Mucosa of stomach (tissue), 1 donor: Measurements from ENCODE around the gene KIF19.
A peak's percentile ranks its signal among the peaks of the same experiment; 100 is the strongest.
"Not testable (repeated sequence)": the region's sequence is repeated elsewhere in the genome, so short reads cannot be mapped to it uniquely, and the experiment has no call there.

Source experiments
- H3K27me3 ChIP-seq: one replicate; pipeline ENCODE4 v1.7.0; 2013; ENCODE audit warnings: mild to moderate bottlenecking, low read length; ENCODE audit not compliant: control insufficient read depth, insufficient read depth
- H3K36me3 ChIP-seq: one replicate; pipeline ENCODE4 v1.7.0; 2013; ENCODE audit warnings: low read length; ENCODE audit not compliant: control insufficient read depth, insufficient read depth
- H3K4me1 ChIP-seq: one replicate; pipeline ENCODE4 v1.7.0; 2013; ENCODE audit warnings: mild to moderate bottlenecking, low read length; ENCODE audit not compliant: control insufficient read depth, insufficient read depth
- H3K4me3 ChIP-seq: one replicate; pipeline ENCODE4 v1.7.0; 2013; ENCODE audit warnings: low read length
- H3K9ac ChIP-seq: one replicate; pipeline ENCODE4 v1.7.0; 2013; ENCODE audit warnings: mild to moderate bottlenecking, low read length, moderate library complexity
- H3K9me3 ChIP-seq: one replicate; pipeline ENCODE4 v1.7.0; 2013; ENCODE audit warnings: mild to moderate bottlenecking, low read length, moderate library complexity; ENCODE audit not compliant: control insufficient read depth
- donor health status: Pancreatic carcinoma.

Gene KIF19, protein sequence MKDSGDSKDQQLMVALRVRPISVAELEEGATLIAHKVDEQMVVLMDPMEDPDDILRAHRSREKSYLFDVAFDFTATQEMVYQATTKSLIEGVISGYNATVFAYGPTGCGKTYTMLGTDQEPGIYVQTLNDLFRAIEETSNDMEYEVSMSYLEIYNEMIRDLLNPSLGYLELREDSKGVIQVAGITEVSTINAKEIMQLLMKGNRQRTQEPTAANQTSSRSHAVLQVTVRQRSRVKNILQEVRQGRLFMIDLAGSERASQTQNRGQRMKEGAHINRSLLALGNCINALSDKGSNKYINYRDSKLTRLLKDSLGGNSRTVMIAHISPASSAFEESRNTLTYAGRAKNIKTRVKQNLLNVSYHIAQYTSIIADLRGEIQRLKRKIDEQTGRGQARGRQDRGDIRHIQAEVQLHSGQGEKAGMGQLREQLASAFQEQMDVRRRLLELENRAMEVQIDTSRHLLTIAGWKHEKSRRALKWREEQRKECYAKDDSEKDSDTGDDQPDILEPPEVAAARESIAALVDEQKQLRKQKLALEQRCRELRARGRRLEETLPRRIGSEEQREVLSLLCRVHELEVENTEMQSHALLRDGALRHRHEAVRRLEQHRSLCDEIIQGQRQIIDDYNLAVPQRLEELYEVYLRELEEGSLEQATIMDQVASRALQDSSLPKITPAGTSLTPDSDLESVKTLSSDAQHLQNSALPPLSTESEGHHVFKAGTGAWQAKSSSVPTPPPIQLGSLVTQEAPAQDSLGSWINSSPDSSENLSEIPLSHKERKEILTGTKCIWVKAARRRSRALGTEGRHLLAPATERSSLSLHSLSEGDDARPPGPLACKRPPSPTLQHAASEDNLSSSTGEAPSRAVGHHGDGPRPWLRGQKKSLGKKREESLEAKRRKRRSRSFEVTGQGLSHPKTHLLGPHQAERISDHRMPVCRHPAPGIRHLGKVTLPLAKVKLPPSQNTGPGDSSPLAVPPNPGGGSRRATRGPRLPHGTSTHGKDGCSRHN

DNA sequence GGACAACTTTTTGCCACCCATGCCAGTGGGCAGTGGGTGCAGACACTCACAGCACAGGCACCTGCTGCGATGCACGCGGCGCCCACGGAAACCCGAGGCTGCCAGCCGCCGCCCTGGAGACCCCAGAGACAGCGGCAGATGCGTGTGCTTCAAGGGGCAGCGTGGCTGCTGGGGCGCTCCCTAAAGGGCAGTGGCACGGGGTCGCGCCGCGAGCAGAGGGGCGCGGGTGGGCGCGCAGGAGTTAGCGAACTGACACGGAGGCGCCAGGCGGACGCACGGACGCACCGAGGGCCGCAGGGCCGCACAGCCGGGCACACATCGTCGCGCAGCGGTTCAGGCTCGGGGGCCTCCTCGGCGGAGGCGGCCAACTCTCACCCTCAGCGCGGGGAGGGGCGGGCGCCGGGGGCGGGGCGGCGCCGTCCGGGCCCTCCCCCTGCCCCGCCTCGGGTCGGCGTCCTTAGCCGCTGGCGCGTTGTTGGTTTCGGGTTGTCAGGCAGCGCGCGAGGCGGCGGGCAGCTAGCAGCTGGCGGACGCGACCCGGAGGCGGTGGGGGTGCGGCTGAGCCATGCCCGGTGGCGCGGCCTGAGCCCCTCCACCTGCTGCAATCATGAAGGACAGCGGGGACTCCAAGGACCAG is at the start of gene KIF19:
Gene KIF19, plus strand, starts transcription at position 484 of the 637 bp plus-strand sequence. Its CDS starts 124 bp downstream, at position 608.
- H3K4me1 ChIP-seq: peaks cover 8% of the 10 kb centered on the region
- peak within 1 kb of the TSS; percentile 28 for H3K9ac ChIP-seq
- H3K4me3 ChIP-seq: no peak within 1 kb of the TSS
- H3K36me3 ChIP-seq: no peaks in the 10 kb centered on the region
- H3K9me3 ChIP-seq: no peaks in the 10 kb centered on the region
- peaks cover 37% of the 10 kb centered on the region for H3K27me3 ChIP-seq

DNA sequence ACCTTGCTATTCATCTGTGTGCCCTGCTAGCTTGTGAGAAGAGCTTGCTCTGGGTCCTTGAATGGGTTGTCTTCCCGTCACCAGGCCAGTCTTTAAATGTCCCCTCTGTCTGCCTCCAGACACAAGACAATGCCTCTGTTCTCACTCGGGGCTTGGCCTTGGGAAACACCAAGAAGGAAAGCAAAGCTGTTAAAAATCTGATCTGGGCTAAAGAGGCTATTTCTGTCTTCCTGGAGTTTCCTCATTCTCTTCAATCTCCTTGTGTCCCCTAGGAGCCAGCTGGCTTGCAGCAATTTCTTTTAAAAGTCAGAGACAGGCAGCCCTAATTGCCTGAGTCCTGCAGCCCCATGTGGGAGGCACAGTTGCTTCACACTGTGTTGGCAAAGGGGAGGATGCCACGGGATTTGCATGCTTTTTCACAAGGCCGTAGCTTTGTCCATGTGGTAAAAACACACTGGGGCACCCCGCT is 49.5 kb upstream of the KIF19 start:
- Histone ChIP-seq H3K4me3 (no peak overlapping the region), H3K4me1 (peaks cover 4% of the 10 kb centered on the region), H3K27me3 (peaks cover 14% of the 10 kb centered on the region), H3K9me3 (no peaks in the 10 kb centered on the region), H3K9ac (no peak overlapping the region), H3K36me3 (no peaks in the 10 kb centered on the region)

DNA sequence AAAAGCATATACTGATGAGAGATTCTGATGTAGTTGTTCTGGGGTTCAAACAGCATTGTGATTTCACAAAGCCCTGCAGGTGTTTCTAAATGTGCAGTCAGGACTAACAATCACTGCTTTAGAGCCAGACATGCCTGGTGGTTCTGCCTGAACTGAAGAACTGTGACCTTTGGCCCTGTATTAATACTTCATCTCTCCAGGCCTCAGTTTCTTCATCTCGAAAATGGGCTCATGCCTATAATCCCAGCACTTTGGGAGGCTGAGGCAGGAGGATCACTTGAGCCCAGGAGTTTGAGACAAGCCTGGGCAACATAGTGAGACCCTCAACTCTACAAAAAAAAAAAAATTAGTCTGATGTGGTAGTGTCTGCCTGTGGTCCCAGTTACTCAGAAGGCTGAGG is 48.1 kb upstream of the KIF19 start:
- H3K4me3 ChIP-seq: no peak overlapping the region
- H3K27me3 ChIP-seq: peaks cover 14% of the 10 kb centered on the region
- peaks cover 4% of the 10 kb centered on the region for H3K4me1 ChIP-seq
- no peak overlapping the region for H3K9ac ChIP-seq
- H3K9me3 ChIP-seq: no peaks in the 10 kb centered on the region
- no peaks in the 10 kb centered on the region for H3K36me3 ChIP-seq

DNA sequence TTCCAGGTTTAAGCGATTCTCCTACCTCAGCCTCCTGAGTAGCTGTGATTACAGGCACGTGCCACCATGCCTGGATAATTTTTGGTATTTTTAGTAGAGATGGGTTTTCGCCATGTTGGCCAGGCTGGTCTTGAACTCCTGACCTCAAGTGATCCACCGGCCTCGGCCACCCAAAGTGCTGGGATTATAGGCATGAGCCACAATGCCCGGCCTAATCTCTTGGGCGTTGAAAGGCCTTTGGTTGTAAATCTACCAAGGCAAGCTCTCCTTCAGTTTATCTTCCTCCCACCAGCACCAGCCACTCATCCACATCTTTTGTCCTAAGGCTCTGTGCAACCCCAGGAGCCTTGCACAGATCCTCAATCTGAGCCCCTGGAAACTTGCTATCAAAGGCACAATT is 46.4 kb upstream of the KIF19 start:
- H3K27me3 ChIP-seq, H3K4me1 ChIP-seq, H3K4me3 ChIP-seq, H3K9ac ChIP-seq, H3K36me3 ChIP-seq, H3K9me3 ChIP-seq: not testable (repeated sequence)

DNA sequence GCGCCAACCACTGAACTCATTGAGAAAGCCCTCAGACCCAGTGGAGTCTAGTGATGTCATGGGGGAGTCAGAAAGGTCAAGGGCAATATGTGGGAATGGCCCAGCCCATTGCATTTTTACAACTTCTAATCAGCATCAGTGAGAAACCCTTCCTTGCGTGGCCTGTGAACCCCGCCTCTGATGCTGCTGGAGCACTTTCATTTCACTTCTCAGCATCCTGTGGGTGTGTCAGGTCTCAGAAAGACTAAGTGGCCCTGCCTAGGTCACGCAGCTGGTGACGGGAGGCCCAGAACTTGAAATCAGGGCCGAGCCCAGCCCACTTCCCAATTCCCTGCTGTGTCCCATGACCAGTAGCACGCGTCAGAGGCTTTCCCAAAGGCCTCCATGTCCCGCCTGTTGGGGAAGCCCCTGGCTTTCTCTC is 45.9 kb upstream of the KIF19 start:
- Histone ChIP-seq H3K9ac (no peak overlapping the region), H3K4me3 (no peak overlapping the region), H3K36me3 (no peaks in the 10 kb centered on the region), H3K9me3 (no peaks in the 10 kb centered on the region), H3K27me3 (peaks cover 5% of the 10 kb centered on the region), H3K4me1 (no peaks in the 10 kb centered on the region)

DNA sequence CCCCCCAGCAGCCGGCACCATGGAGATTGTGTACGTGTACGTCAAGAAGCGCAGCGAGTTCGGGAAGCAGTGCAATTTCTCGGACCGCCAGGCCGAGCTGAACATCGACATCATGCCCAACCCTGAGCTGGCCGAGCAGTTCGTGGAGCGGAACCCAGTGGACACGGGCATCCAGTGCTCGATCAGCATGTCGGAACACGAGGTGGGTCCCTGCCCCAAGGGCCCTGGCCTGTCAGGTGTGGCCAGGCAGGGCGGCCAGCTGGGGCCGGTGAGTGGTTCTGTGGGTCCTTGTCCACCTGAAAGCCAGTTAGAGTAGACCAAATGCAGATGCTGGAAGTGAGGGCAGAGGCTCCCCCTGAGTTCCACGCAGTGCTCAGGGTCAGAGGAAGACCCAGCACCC is 44.2 kb upstream of the KIF19 start:
- Histone ChIP-seq H3K9me3 (no peaks in the 10 kb centered on the region), H3K9ac (no peak overlapping the region), H3K4me3 (no peak overlapping the region), H3K4me1 (no peaks in the 10 kb centered on the region), H3K36me3 (no peaks in the 10 kb centered on the region), H3K27me3 (peaks cover 5% of the 10 kb centered on the region)

DNA sequence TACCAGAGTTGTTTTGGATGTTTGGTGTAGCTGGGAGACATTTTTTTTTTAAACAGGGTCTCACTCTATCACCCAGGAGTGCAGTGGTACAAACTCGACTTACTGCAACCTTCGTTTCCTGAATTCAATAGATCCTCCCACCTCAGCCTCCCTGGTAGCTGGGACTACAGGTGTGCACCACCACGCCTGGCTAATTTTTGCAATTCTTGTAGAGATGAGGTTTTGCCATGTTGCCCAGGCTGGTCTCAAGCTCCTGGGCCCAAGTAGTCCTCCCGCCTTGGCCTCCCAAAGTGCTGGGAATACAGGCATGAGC is 43.8 kb upstream of the KIF19 start:
- H3K36me3 ChIP-seq, H3K9me3 ChIP-seq, H3K4me1 ChIP-seq, H3K27me3 ChIP-seq, H3K4me3 ChIP-seq, H3K9ac ChIP-seq: not testable (repeated sequence)

DNA sequence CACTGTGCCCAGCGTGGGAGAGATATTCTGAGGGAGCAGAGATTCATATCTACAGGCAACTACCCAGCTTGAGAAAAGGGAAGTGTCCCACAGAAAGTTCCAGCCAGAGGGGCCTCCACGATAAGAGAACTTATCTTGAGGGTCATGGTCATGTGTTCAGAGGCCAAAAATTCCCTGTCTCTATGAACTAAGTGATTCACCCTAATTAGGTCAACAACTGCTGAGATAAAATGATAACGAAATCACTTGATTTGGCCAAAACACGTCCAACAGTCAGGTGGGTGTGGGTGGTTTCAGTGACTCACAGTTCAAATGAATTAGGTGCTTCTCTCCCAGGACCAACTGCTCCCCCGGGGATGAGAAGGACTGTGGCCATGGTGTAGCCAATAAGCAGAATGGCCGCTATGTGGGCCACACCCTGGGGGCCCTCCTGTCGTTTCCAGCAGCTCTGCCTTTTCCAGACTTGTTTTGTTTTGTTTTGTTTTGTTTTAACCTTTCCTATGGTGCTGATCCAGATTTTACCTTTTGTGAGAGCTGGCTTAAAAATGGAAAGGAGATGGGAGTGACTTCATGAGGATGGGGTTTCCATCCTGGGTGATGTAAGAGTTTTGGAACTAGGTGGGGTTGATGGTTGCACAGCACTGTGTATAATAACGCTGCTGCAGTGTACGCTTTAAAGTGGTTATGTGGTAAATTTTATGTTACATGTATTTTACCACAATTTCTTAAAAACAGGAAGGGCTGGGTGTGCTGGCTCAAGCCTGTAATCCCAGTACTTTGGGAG is 43.2 kb upstream of the KIF19 start:
- Histone ChIP-seq H3K27me3 (peaks cover 5% of the 10 kb centered on the region), H3K9me3 (no peaks in the 10 kb centered on the region), H3K4me1 (no peaks in the 10 kb centered on the region), H3K9ac (no peak overlapping the region), H3K4me3 (no peak overlapping the region), H3K36me3 (no peaks in the 10 kb centered on the region)

DNA sequence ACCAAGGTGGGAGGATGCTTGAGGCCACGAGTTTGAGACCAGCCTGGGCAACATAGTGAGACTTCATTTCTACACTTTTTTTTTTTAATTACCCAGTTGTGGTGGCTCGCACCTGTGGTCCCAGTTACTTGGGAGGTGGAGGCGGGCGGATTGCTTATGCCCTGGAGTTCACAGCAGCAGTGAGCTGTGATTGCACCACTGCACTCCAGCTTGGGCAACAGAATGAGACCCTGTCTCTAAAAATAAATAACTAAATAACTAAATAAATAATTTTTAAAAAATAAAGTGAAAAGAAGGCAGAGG is 42.7 kb upstream of the KIF19 start:
- no peaks in the 10 kb centered on the region for H3K4me1 ChIP-seq
- H3K36me3 ChIP-seq: no peaks in the 10 kb centered on the region
- H3K27me3 ChIP-seq: peaks cover 5% of the 10 kb centered on the region
- H3K9ac ChIP-seq: no peak overlapping the region
- H3K4me3 ChIP-seq: no peak overlapping the region
- H3K9me3 ChIP-seq: no peaks in the 10 kb centered on the region

DNA sequence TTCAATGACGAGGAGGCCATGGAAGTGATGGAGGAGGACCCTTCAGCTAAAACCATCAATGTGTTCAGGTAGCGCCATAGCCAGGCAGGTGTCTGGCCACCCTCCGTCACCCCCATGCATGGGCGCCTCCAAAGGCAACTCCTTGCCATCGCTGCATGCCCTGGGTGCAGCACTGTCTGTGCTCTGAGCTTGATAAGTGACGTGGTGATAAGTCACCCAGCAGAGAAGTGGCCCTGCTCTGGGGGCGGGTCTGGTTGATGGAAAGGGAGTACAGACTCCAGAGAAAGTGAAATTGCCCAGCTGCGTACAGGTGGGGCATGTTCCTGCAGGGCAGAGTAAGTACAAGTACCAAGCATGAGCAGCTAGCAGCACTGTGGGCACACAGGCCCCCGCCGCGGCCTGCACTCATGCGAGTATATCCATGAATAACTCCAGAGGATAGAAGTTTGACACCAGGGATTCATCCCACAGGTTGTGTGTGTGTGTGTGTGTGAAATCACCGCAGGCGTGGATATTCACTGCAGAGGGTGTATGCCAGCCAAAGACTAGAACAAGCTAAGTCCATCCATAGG is 38.9 kb upstream of the KIF19 start:
- Histone ChIP-seq H3K27me3 (peaks cover 7% of the 10 kb centered on the region), H3K9ac (no peak overlapping the region), H3K36me3 (no peaks in the 10 kb centered on the region), H3K9me3 (no peaks in the 10 kb centered on the region), H3K4me3 (no peak overlapping the region), H3K4me1 (no peaks in the 10 kb centered on the region)

DNA sequence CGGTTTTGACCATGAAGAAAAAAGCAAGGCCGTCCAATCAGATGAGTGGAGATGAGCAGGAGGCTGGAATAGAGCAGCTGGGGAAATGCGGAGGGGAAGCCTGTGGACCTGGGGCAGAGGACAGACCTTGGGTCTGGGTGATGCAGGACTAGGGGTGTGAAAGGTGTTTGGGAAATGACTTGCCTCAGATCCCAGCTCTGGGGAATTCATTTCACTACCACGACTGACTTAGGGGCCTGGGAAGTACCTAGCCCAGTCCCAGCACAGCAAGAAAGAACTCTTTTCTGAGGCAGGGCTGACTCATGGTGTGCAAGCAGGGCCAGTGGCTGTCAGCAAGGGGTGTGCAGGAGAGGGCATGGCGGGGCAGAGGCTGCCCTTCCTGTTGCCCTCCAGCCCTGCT is 37.2 kb upstream of the KIF19 start:
- Histone ChIP-seq H3K4me3 (no peak overlapping the region), H3K9ac (no peak overlapping the region), H3K36me3 (no peaks in the 10 kb centered on the region)

More for the DNA sequence above, 37.2 kb upstream of the KIF19 start:
- Histone ChIP-seq H3K4me1 (no peaks in the 10 kb centered on the region), H3K27me3 (peaks cover 7% of the 10 kb centered on the region), H3K9me3 (no peaks in the 10 kb centered on the region)
